Neuron (in vitro differentiated cells): ENCODE results near the gene VASN.

Experiments
- H2AFZ ChIP-seq: one replicate; pipeline ENCODE4 v1.6.1; 2013; ENCODE audit warnings: low read depth, mild to moderate bottlenecking, inconsistent platforms, low read length, moderate library complexity
- H3K27me3 ChIP-seq: one replicate; pipeline ENCODE4 v1.6.1; 2013; ENCODE audit warnings: low read length; ENCODE audit not compliant: insufficient read depth
- H3K36me3 ChIP-seq: one replicate; pipeline ENCODE4 v1.6.1; 2013; ENCODE audit warnings: low read length; ENCODE audit not compliant: insufficient read depth
- H3K4me1 ChIP-seq: one replicate; pipeline ENCODE4 v1.6.1; 2013; ENCODE audit warnings: low read length; ENCODE audit not compliant: insufficient read depth
- H3K4me3 ChIP-seq: 2 replicates; pipeline ENCODE4 v1.5.1; 2013; ENCODE audit warnings: mild to moderate bottlenecking, low read length, moderate library complexity
- H3K9me3 ChIP-seq: one replicate; pipeline ENCODE4 v1.6.1; 2013; ENCODE audit warnings: low read length

VASN gene

GRCh38 chr16:4384509-4384942, 12.9 kb downstream of the VASN start:
- Histone ChIP-seq H3K36me3 (no peaks in the 10 kb centered on the region), H3K9me3 (no peaks in the 10 kb centered on the region), H3K4me3 (no peak overlapping the region), H3K27me3 (no peaks in the 10 kb centered on the region), H3K4me1 (peaks cover 18% of the 10 kb centered on the region), H2AFZ (no peak overlapping the region)

DNA sequence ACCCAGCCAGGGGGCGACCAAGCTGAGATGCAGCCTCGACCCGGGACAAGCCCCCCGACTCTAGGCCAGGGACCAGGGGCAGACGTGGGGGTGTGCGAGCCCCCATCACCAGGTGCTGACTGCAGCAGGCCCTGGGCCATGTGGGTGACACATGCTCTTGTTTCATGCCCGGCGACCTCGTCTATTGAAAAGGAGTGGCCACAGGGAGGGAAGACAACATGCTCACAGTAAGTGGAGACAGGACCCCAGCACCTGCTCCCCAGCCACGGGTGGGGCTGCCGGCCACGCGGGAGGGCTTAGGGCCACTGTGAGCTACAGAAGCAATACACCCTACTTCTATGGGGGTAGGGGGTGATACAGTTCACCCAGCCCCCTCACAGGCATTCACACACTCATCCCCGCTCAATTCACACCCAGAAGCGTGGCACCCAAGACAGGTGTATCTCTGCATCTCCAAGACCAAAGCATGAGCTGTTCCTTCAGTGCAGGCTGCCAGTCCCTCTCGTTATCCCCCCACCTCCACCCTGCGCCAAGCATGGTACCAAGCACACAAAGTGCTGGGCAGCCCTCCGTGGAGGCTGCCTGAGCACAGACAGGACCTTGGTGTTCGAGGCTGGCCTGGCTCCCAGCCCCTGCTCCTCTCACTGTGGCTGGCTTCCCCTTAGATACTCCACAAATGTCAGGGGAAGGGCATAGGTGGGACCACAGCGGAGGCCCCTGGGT, 13.6 kb downstream of the VASN start:
- Histone ChIP-seq H3K27me3 (no peaks in the 10 kb centered on the region), H3K4me3 (no peak overlapping the region), H3K9me3 (no peaks in the 10 kb centered on the region), H2AFZ (no peak overlapping the region), H3K4me1 (peaks cover 25% of the 10 kb centered on the region), H3K36me3 (no peaks in the 10 kb centered on the region)

DNA sequence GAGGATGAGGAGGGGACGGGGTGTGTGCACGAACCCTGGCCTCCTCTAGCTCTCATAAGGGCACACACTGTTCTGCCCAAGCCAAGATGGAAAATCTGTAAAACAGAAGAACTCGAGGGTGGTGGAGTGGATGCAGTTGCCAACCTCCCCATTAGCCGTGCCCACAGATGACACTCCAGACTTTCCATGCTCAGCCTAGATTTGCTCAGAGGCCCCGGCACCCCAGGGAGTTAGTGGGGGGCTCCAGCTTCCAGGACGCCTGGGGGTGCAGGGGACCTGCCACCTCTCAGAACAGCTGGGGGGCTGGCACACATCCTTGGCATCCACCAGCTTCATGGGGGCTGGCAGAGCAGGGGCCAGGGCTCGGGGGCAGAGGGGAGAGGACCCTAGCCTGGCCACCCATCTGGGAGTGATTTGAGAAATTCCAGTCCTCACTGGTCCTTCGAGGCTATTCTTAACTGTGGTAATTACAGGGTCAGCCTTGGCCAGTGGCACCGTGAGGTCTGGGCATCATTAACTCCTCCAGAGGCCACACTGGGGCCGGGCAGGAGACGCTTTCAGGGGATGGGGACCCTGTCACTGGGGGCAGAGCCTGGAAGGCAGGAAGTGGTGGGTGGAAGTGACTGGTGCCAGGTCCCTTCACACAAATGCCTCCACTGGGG, 14.3 kb downstream of the VASN start:
- Histone ChIP-seq H3K9me3 (no peaks in the 10 kb centered on the region), H3K4me1 (peaks cover 28% of the 10 kb centered on the region), H2AFZ (no peak overlapping the region), H3K4me3 (no peak overlapping the region), H3K27me3 (no peaks in the 10 kb centered on the region), H3K36me3 (no peaks in the 10 kb centered on the region)

DNA sequence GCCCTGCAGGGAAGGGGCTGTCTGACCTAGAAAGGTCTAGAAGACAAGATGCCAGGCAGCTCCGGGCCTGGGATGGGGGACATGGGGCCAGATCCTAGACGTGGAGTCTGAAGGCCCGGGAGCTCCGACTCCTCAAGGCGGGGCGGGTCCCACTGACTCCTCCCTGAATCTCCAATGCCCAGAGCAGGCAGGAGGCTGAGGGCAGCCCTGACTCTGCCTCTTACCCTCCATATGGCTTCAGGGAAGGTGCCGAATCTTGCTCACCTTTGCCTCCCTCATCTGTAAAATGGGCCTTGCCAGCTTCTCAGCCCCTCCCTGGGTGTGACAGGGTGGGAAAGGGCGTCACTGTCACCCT, 14.8 kb downstream of the VASN start:
- H3K27me3 ChIP-seq: no peaks in the 10 kb centered on the region
- no peaks in the 10 kb centered on the region for H3K36me3 ChIP-seq
- H2AFZ ChIP-seq: no peak overlapping the region
- H3K9me3 ChIP-seq: no peaks in the 10 kb centered on the region
- H3K4me3 ChIP-seq: no peak overlapping the region
- H3K4me1 ChIP-seq: peaks cover 28% of the 10 kb centered on the region

DNA sequence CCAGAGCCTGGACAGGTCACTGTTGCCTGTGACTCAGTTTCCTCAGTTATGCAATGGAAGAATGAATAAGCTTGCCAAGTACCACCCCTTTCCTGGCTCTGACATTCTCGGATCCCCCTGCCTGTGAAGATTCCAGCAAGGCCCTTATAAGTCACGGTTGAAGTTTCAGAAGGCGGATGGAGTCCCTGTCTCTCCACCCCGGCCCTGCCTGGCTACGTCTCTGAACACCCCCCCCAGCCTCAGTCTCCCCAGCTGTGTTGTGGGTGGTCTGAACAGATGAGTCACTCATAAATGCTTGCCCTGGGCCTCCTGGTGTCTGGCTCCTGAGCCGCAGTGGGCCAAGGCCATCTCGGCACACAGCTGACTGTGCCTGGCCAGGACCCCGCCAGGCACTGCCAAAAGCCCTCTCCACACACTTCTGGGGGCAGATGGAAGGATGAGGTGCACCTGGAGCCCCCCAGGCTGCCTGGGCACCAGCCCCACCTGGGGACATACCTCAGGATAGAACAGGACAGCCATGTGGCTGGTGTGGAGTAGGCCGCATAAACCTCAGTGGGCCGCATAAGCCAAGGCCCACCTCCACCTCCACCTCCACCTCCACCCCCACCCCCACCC, 15.4 kb downstream of the VASN start:
- Histone ChIP-seq H3K27me3 (no peaks in the 10 kb centered on the region), H3K4me1 (peaks cover 34% of the 10 kb centered on the region), H3K4me3 (no peak overlapping the region), H3K36me3 (no peaks in the 10 kb centered on the region), H3K9me3 (no peaks in the 10 kb centered on the region), H2AFZ (no peak overlapping the region)

DNA sequence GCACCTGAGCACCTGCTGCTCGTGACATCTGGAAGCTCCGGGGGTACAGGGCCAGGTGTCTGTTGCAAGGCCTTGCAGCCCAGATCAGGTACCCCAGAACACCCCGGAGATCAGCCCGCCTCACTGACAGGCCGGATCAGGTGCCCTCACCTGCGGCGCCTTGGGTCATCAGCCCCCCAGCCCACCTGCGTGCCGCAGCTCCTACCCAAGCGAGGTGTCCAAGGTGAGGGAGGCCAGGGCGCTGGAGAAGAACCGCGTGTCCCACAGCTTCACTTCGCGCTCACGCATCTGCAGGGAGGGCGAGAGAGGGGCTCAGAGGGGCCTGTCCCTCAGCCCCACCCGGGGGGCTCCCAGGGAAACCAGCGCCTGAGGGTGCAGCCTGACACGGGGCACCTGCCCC, 16.1 kb downstream of the VASN start:
- no peak overlapping the region for H2AFZ ChIP-seq
- no peak overlapping the region for H3K4me3 ChIP-seq
- no peaks in the 10 kb centered on the region for H3K36me3 ChIP-seq
- no peaks in the 10 kb centered on the region for H3K9me3 ChIP-seq
- no peaks in the 10 kb centered on the region for H3K27me3 ChIP-seq
- peaks cover 37% of the 10 kb centered on the region for H3K4me1 ChIP-seq

DNA sequence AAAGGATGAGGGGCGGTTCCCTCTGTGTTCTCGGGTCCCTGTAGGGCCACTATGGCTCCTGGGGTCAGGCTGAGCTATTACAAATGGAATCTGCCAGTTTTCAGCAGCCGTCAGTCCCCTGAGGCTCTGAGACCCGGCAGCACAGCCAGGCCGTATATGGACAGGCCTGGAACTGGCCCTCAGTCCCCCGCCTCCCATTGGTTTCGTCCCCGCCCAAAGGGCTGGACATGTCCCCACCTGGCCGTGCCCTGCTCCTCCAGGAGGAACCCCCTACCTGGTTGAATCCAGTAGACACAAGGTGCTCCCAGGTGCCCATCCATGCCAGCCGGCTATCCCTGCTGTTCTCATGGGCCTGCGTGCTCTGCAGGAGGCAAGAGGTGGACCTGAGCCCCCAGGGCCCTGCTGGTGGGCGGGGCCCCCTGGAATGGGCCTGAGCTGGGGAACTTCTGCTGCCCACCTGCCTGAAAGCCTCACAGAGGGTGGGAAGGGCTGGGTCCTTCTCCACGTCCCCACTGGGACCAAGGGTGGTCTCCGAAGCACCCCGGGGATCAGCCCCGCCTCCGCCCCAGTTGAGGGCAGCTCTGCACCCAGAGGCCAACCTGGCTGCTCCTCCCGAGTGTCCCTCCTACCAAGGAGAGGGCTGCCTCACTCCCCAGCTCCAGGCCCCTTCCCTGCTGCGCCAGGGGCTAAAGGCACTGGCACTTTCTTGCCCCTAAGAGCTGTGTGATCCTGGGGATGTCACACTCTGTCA, 16.8 kb downstream of the VASN start:
- peaks cover 37% of the 10 kb centered on the region for H3K4me1 ChIP-seq
- H2AFZ ChIP-seq: no peak overlapping the region
- no peak overlapping the region for H3K4me3 ChIP-seq
- H3K9me3 ChIP-seq: no peaks in the 10 kb centered on the region
- H3K27me3 ChIP-seq: no peaks in the 10 kb centered on the region
- H3K36me3 ChIP-seq: no peaks in the 10 kb centered on the region

- Histone ChIP-seq H3K4me3 (no peak overlapping the region), H2AFZ (no peak overlapping the region), H3K4me1 (peaks cover 37% of the 10 kb centered on the region), H3K9me3 (no peaks in the 10 kb centered on the region), H3K36me3 (no peaks in the 10 kb centered on the region), H3K27me3 (no peaks in the 10 kb centered on the region)
Observed at GRCh38 chr16:4389051-4389955, 17.7 kb downstream of the VASN start.

DNA sequence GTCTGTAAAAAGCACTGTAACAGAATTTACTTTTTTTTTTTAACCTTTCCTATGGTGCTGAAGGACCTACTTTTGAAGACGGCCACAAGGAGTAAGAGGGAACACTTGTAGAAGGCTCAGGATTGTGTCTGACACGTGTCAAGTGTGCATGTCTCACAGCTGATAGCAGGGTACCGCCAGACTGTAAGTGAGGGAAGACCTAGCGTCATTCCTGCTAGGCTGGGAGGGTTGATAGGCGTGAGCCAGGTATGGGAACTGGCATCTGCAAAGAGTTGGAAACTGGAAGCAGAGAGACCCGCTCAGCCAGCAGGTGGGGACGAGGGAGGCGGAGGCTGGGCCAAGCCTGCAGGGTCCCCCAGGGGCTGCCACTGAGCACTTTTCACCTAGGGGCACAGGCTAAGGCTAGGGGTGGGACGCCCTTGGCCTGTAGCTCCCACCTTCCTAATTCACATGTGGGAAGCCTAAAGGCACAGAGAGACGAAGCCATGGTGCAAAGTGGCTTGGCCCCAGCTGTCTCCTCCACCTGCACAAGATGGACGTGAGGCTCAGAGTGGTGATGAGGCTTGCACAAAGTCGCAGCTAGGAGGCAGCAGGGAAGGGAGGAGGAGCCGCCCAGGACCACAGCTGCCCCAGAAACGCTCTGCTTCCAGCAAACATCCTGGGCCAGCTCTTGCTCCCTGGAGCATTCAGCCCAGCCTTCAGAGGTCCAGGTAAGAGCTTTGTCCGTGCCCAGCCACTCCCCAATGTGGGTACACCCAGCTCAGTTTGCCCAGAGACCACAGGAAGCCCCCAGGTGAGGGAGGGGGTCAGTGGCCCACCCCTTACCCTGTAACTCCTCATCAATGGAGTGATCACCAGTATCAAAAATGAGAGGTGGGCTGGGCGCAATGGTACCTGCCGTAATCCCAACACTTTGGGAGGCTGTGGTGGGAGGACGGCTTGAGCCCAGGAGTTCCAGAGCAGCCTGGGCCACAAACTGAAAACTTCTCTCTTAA, 18.9 kb downstream of the VASN start:
- Histone ChIP-seq H3K4me1 (peaks cover 37% of the 10 kb centered on the region), H3K27me3 (no peaks in the 10 kb centered on the region), H3K9me3 (no peaks in the 10 kb centered on the region), H3K4me3 (no peak overlapping the region), H2AFZ (no peak overlapping the region), H3K36me3 (peaks cover 2% of the 10 kb centered on the region)

DNA sequence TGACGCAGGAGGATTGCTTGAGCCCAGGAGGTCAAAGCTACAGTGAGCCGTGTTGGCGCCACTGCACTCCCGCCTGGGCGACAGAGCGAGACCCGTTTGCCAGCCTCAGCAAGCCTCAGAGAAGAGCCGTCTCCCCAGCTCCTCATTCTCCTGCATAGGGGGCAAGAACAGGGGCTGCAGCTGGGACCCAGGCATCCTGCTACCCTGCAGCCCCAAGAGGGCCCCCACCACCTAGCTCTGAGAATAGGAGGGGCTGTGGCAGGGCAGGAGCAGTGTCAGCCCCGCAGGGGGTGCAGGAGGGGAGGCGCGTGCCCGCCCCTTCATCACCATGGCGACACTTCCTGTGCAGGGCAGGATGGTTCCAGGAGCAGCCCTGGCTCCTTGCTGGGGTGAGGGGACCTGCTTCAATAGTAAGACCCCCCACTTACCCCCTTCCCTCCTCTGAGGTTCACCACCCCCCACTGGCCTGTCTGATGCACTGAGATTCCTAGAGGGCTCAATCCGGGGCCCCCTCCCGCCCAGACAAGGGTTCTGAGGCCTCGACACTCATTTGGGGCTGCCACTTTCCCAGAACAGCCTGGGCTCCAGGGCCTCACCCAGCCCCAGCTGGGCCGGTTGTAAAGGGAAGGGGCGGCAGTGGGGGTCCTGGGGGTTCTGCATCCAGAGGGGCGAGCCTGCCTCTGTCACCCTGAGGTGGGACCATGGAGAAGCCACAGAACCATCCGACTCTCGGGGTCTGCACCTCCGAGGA, 20.2 kb downstream of the VASN start:
- no peak overlapping the region for H3K4me3 ChIP-seq
- H3K9me3 ChIP-seq: no peaks in the 10 kb centered on the region
- peaks cover 37% of the 10 kb centered on the region for H3K4me1 ChIP-seq
- no peaks in the 10 kb centered on the region for H3K27me3 ChIP-seq
- no peak overlapping the region for H2AFZ ChIP-seq
- H3K36me3 ChIP-seq: peaks cover 2% of the 10 kb centered on the region
